GM21529 (cell line): ENCODE measurements around the gene DLGAP4.

Source experiments
- ATAC-seq: cut with Tn5 transposase; IDR thresholded peaks from one replicate; pipeline ENCODE4 v1.9.1; 2021; ENCODE audit not compliant: unreplicated experiment

The DLGAP4 gene

DNA sequence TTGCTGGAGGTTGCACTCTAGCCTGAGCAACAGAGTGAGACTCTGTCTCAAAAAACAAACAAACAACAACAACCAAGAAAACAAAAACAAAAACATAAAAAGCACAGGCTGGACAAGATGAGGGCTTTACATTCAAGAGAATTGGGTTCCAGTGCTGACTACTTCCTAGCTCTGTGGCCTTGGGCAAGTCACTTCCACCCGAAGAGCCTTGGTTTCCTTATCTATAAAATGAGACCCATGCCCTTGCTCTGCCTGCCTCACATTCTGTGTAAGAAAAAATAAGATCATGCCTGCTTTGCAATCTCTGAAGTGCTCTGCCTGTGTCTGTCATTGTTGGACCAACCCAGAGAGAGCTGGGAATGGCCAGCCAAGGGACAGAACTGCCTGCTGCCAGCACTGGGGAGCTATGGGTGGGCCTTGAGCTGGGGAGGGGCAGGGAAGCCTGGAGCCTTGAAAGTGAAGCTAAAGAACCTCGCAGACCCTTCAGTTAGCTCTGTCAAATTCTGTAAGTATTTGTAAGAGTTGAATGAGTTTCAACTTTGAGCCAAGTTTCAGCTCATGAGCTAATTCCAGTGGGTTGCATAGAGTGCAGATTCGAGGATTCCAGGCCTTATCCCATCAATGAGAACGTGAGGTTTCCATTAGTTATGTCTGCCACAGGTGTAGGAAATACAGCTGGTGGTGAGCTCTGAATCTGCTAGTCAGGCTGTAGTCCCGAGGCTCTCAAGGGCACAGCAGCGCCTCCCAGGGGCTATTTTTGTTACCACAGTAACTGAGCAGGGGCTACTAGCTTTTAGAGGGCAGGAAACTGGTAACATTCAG, 93.2 kb downstream of the DLGAP4 start:
- no peak for ATAC-seq

DNA sequence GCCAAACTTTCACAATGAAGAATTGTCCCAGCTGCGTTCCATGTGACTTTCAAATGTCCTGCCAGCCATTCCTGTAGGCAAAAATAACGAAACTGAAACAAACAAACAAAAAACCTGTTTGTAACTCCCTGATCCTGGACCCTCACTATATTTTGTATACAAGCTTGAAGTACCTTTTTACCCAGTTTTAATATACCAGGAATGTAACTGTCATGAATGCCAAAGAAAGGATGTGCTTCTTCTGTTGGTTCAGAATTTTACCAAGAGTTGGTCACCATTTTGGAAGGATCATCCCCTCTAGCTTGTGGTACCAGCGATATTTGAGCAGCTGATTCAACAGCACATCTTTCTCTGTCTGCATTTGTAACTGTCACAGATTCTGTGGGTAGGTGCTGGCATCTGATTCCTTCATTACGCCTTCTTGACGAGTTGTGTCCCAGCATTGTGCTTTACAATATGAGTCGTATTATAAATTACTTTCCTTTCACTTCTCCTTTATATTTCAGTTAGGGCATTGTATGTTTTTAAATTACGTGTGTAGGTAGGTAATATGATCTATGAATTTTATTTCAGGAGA, 93.9 kb downstream of the DLGAP4 start:
- no peak for ATAC-seq

DNA sequence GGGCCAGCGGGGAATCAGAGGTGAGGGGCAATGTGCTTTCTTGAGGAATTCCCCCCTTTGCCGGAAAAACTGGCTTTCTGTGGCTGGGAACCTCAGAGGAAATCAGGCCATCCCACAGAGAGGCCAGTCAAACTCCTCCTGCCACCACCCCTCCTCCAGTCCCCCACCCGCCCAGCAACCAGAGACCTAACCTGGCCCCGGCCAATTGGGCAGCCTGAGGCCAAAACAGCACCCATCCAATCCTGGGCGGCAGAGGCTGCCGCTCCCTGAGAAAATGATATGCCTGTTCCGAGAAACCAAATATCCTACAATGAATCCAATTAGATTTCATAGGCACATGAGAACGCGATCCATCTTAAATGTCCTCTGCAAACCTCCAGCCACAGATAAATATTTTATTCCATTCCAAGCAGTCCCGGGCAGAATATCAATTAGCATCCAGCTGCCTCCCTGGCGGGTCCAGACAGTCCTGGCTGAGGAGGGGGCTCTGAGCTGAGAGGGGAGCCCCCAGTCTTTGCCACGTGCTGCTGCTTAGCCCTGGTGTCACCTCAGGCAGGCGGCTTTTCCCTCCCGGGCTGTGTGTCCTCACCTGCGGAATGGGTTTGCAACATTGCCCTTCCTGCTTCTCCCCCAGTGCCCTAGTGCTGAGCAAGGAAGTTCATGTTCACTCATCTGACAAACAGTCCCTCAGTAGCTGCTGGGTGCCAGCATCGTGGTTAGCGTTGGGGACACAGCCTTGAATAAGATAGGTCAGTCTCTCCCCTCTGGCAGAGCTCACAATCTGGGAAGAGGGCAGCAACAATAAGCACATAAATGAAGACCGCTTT, 95.0 kb downstream of the DLGAP4 start:
- ATAC-seq, result no peak

DNA sequence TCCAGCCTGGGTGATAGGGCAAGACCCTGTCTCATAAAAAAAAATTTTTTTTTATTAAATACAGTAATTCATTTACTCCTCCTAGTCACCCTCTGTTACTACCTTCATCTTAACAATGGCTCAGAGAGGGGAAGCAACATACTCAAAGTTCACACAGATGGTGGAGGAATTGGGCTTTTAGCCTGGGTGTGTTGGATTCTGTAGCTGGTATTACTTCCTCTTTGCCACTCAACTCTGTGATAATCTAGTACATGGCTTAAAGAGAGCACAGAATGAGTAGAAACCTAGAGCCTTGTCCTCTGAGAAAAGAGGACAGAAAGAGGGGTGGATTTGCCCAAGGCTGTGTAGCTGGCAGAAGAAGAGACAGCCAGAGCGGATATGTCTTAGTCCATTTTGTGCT, 96.6 kb downstream of the DLGAP4 start:
- no peak for ATAC-seq

DNA sequence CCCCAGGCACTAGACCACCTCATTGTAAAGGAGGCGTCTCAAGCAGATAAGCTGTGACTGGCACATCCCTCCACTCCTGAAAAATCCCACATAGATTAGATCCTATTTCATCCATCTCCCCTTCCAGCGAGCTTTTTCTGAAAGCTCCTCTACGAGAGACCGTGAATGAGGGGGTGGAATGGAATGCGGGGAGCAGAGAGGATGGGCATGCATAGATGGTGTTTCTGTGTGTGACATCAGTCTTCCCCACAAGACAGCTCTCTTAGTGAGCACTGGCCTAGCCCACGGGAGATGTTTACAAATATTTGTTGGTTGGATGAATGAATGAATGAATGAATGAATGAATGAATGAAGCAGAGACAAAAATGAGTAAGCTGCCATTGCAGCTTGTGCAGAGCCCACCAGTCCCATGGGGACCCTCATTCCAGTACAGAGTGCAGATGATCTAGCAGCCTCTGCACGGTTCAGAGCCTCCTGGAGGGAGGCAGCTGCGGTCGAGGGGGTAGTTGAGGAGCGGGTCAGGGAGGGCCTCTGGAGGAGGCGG, 98.4 kb downstream of the DLGAP4 start:
- no peak for ATAC-seq

DNA sequence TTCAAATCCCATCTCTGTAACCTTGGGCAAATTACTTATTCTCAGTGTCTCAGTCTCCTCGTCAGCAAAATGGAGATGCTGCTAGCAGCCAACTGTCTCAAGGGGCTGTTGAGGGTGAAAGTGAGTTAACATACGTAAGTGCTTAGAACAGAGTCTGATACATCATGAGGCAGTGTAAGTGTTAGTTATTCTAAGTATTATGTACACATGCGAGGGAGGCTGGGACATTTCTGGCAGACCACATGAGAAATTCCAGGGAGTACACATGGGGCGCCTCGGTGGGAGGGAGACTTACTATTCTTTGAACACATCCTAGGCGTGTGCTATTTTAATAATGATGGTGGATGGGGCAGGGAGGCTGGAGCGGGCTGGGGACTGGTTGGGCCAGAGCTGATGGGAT, 99.1 kb downstream of the DLGAP4 start:
- no peak for ATAC-seq

DNA sequence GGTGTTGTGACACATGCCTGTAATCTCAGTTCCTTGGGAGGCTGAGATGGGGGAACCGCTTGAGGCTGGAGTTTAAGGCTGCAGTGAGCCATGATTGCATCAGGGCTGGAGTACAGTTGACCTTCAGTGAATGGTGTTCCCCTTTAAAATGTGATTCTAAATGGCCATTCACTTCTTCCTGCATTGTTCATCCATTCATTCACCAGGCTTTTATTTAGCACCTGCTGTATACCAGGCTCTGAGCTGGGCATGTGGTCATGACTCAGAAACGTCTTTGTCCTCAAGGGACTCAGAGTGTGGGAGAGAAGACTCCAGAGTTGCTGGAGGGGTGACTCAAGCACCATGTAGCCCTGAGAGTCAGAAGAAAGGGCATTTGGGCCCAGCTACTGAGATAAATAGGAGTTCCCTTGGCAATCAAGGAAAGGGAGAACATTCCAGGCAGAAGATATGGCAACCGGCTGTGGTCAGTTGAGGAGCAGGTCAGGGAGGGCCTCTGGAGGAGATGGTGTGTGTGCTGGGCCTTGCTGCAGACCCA, 101.1 kb downstream of the DLGAP4 start:
- no peak for ATAC-seq

DNA sequence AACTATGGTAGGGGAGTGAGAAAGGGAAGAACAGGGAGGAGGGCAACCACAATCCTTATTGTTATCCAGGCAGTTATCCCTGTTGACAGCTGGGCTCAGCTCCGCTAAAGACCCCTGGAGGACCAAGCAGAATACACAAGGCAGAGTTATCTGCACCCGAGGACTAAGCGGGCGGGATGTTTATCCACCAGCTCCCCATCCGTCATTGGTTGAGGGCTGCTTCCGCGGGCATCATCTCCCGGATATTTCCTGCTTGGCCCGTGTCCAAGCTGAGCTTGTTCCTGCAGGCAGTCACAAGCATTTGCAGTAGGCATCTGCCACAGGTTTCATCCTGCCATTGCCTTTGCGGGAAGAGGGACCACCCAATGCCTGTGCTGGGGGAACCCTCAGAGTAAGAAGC, 102.1 kb downstream of the DLGAP4 start:
- ATAC-seq, result no peak

DNA sequence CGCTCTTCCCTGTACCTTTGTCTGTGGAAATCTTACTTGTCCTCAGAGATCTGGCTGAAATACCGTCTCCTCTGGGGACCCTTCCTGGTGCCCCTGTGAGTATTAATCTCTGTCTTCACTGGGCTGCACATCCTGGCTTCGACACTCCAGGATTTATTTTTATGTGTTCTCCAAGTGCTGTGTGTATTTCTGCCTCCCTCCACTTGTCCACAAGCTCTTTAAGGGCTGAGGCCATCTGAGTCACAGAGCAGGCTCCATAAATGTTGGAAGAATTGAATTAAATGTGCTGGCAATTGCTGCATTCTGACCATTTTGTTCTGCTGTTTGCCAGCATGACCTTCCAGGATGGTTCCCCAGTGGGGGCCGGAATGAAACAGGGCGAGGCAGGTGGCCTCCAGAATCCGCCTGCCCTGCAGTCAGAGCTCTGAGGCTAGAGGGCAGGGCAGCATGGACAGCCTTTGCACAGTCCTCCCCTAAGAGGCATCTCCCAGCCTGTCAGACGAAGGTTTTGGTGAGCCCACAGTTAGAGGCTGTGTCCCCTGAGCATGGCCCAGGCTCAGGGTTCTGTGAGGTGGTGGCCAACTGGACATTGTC, 105.8 kb downstream of the DLGAP4 start:
- ATAC-seq, result no peak

DNA sequence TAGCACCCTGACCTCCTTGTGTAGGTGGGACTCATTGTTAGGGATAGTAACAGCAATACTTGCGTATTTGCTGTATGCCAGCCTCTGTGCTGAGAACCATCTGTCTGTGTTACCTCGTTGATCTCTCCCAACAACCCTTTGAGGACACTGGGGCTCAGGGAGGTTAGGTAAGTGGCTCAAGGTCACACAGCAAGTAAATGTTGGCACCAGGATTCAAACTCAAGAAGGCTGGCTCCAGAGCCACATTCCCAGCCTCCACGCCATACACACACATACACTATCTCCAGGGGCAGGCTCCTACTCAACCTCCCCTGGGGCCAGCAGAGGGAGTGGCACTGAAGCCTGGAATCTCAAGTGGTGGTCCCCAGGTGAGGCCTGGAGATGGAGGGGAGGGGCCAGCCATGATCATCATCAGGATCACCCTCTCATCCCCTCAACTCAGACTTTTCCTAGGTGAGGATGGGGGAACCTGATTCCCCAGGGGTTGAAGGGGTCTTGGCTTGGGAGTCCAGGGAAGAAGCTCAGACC, 109.4 kb downstream of the DLGAP4 start:
- ATAC-seq, result no peak

DNA sequence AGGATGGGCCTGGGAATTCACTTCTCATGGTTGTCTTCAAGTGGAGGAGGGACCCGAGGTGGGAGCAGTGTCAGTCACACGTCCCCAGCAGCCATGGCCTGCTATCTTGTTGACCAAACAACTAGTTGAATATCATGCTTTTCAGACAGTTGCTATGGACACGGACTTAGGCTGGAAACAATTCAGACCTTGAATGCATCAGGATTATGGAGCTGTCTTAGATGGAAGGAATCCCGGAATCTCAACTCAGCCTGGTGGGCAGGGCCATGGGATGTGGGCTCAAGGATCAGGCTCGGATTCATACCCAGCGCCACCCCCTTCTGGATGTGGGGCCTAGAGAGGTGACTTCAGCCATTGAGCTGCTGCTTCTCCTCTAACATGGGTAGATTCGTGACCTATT, 112.6 kb downstream of the DLGAP4 start:
- no peak for ATAC-seq

DNA sequence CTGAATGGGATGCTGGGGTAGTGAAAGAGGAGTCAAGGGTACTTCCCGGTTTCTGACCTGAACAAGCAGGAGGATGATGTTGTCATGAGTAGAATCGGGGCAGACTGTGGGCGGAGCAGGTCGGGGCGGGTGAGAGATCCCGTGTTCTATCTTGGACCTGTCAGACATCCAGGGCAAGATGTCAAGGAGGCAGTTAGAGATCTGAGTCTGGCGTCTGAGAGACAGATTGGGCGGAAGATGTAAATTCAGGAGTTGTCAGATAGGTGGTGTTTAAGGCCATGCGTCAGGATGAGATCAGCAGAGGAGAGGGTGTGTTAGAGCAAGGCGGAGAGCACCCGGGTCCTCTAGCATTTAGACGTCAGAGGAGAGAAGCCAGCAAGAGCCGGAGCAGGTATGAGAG, 115.5 kb downstream of the DLGAP4 start:
- no peak for ATAC-seq

DNA sequence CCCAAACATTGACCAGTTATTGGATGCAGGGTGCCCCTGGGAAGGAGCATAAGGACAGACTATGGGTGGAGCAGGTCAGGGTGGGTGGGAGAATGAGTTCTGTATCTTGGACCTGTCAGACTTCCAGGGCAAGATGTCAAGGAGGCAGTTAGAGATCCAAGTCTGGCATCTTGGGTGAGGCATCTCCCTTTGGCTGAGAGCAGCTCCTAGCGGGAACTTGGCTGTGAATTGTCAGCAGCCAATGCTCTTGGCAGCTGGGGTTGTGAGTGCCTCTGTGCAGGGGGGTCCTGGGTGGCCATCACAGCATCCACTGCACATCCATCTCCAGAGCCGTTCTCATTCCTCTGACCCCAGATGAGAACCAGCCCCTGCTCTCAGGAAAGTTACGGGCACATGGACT, 118.2 kb downstream of the DLGAP4 start:
- ATAC-seq, result no peak

DNA sequence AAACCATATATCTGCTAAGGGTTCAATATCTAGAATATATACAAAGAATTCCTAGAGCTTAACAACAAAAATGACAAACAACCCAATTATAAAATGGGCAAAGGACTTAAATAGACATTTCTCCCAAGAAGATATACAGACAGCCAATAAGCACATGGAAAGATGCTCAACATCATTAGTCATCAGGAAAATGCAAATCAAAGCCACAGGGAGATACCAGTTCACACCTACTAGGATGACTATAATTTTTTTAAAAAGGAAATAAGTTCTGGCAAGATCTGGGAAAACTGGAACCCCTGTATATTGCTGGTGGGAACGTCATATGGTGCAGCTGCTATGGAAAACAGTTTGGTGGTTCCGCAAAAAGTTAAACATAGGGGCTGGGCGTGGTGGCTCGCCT, 119.0 kb downstream of the DLGAP4 start:
- ATAC-seq, result no peak

DNA sequence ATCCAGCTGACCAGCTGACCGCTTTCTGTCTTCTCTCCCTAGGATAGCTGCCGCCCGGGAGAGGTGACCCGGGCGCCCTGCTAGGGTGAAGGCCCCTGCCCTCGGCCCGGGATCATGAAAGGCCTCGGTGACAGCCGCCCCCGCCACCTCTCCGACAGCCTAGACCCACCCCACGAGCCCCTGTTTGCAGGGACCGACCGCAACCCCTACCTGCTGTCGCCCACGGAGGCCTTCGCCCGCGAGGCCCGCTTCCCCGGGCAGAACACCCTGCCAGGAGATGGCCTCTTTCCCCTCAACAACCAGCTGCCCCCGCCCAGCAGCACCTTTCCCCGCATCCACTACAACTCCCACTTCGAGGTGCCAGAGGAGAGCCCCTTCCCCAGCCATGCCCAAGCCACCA, 125.5 kb downstream of the DLGAP4 start:
- no peak for ATAC-seq

DNA sequence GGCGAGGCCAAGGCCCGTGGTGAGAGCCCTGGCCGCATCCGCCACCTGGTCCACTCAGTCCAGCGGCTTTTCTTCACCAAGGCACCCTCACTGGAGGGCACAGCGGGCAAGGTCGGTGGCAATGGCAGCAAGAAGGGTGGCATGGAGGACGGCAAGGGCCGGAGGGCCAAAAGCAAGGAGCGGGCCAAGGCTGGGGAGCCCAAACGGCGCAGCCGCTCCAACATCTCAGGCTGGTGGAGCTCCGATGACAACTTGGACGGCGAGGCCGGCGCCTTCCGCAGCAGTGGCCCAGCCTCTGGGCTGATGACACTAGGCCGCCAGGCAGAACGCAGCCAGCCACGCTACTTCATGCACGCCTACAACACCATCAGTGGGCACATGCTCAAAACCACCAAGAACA, 126.0 kb downstream of the DLGAP4 start:
- ATAC-seq, result no peak

DNA sequence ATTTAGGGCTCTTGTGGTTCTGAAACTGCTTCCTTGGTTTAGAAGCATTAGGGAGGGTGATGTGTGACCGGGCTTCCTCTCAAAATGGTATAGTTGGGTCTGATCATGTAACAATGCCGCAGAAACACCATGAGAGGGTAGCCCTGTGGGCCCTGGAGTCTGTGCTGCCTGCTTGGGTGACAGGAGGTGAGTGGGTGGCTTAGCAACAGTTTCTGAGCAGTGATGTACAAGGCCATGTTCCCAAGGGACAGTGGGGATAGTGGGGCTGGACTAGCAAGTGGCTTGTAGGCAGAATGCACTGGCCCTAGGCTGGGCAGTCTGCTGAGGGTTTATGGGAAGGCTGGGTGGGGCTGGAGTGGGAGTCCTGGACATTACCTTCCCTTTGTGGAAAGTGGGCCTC, 128.2 kb downstream of the DLGAP4 start:
- no peak for ATAC-seq

DNA sequence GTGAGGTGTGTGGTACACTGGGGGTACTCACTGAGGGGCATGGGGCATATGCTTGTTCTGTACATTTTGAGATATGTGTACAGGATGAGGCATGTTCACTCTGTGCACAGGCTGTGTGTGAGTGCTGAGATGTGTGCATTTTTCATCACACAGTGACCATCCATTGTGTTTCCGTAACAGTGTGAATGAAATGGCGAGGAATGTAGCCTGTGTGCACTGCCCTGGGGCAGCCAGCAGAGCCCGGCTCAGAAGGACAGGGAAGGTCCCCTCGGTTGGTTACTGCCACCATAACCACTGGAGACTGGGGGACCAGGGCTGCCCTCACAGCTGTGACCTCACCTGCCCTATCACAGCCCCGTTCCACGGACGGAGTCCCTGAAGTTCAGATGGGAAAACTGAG, 129.0 kb downstream of the DLGAP4 start:
- no peak for ATAC-seq

DNA sequence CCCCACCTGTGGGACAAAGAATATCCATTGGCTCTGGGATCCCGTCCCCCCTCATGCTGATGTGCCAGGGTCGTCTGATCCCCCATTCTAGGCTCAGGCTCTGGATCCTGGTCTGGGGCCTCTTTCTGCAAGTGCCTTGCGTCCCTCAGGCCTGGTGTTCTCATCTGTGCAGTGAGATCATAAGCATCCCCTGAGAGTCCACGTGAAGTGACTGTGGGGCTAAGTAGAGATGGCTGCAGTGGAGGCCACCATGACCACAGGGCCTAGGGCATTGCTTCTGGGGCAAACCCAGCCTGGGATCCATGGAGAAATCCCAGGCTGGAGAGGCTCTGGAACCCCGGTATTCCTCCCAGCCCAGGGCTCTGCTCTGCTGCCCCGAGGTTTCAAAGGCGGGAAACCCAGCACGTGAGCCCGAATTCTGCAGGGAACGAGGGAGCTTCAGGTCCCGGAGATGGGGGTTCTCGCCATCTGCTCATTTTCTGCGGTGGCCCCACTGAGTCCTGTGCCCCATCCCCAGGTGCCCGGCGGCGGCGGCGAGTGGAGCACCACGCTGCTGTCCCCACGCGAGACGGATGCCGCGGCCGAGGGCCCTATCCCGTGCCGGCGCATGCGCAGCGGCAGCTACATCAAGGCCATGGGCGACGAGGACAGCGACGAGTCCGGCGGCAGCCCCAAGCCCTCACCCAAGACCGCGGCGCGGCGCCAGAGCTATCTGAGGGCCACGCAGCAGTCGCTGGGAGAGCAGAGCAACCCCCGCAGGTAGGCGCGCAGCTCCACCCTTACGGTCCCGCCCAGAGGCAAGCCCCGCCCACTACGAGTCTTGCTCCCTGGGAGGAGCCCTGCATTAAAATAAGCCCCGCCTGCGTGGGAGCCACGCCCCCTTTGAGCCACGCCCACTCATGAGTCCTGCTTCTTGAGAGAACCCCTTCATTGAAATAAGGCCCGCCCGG, 129.7 kb downstream of the DLGAP4 start:
- ATAC-seq, result no peak
